B cell (primary cell): ENCODE data around the gene ADAM30. TPM values are rescaled to one million over a fixed set of nuclear protein-coding genes. Genes with fewer than 3 reads are reported as not detected.

Experiments used
- ATAC-seq: fragments of 200-7000 bp; cut with Tn5 transposase; one replicate; pipeline ENCODE4 v1.10.0; 2021; ENCODE audit warnings: low read depth, mild to moderate bottlenecking, moderate number of reproducible peaks, moderate library complexity
- CTCF ChIA-PET: fragments of 350-600 bp; sonication (Branson Sonifier 250); formaldehyde crosslinking; loops from one replicate; lab custom pipeline; 2021; ENCODE audit warnings: antibody characterized with exemption, inconsistent platforms; lab: Charles Lee
- POLR2A ChIA-PET: fragments of 350-600 bp; sonication (Branson Sonifier 250); formaldehyde crosslinking; loops from one replicate; lab custom pipeline; 2021; ENCODE audit warnings: antibody characterized with exemption; lab: Charles Lee
- DNase-seq: peaks from one replicate; pipeline ENCODE4 v3.0.0; 2013
- H2AFZ ChIP-seq: 2 replicates; pipeline ENCODE4 v1.6.1; 2012; ENCODE audit warnings: mild to moderate bottlenecking, low read depth, low read length; ENCODE audit not compliant: insufficient read depth, poor library complexity, severe bottlenecking
- H3K27ac ChIP-seq, 2 donors: 1 replicate in 1 of 2; 2 replicates in 1 of 2; pipeline ENCODE4 v1.5.1; 2012 to 2013; ENCODE audit warnings: low read length in 2 of 2, mild to moderate bottlenecking in 2 of 2, moderate library complexity in 1 of 2
- H3K27me3 ChIP-seq, 4 experiments: fragments of 200-600 bp in 1 of 4; sonication (generic) in 1 of 4; replicated peaks in 1 of 4; 1 replicate in 2 of 4; 2 replicates in 2 of 4; pipeline versions ENCODE4 v1.6.1 to v1.7.0; 2013 to 2016; ENCODE audit warnings: low read length in 3 of 4, mild to moderate bottlenecking in 2 of 4, mixed read lengths in 1 of 4, moderate library complexity in 1 of 4; ENCODE audit not compliant: insufficient read depth in 4 of 4, control insufficient read depth in 3 of 4; ENCODE audit errors: control extremely low read depth in 1 of 4
- H3K36me3 ChIP-seq, 2 experiments: replicated peaks in 1 of 2; 1 replicate in 1 of 2; 2 replicates in 1 of 2; pipeline versions ENCODE4 v1.6.1 to v1.7.1; 2013; ENCODE audit warnings: low read length in 1 of 2; ENCODE audit not compliant: insufficient read depth in 2 of 2, control insufficient read depth in 1 of 2; ENCODE audit errors: control extremely low read depth in 1 of 2, extremely low read depth in 1 of 2
- H3K4me1 ChIP-seq, 2 donors: fragments of 200-600 bp in 1 of 2; sonication (generic) in 1 of 2; 1 replicate in 1 of 2; 2 replicates in 1 of 2; pipeline versions ENCODE4 v1.5.1 to v1.6.1; 2013 to 2017; ENCODE audit warnings: low read length in 2 of 2; ENCODE audit not compliant: control insufficient read depth in 2 of 2, insufficient read depth in 2 of 2
- H3K4me2 ChIP-seq: replicated peaks from 2 replicates; pipeline ENCODE3; 2012; ENCODE audit warnings: mild to moderate bottlenecking, low read depth, low read length; ENCODE audit not compliant: poor library complexity, severe bottlenecking
- H3K4me3 ChIP-seq, 5 experiments: fragments of 200-600 bp in 1 of 5; sonication (generic) in 1 of 5; 1 replicate in 3 of 5; 2 replicates in 2 of 5; pipeline versions ENCODE4 v1.5.1 to v1.7.0; 2011 to 2016; ENCODE audit warnings: low read length in 4 of 5, mild to moderate bottlenecking in 4 of 5, low read depth in 2 of 5, control low read depth in 1 of 5, moderate library complexity in 1 of 5; ENCODE audit not compliant: insufficient read depth in 1 of 5; ENCODE audit errors: control extremely low read depth in 1 of 5, extremely low read depth in 1 of 5
- H3K79me2 ChIP-seq: fragments of 200-600 bp; sonication (generic); one replicate; pipeline ENCODE4 v1.6.0; 2016; ENCODE audit warnings: low read length; ENCODE audit not compliant: control insufficient read depth, insufficient read depth
- H3K9ac ChIP-seq: fragments of 200-600 bp; sonication (generic); 2 replicates; pipeline ENCODE4 v1.6.1; 2017; ENCODE audit warnings: mild to moderate bottlenecking, low read length, moderate library complexity
- H3K9me3 ChIP-seq, 3 donors: one replicate each; pipeline versions ENCODE4 v1.6.1 to v1.7.1; 2013; ENCODE audit warnings: low read length in 2 of 3; ENCODE audit not compliant: control insufficient read depth in 2 of 3, insufficient read depth in 1 of 3; ENCODE audit errors: control extremely low read depth in 1 of 3
- H4K20me1 ChIP-seq: 2 replicates; pipeline ENCODE4 v1.6.0; 2012; ENCODE audit warnings: mild to moderate bottlenecking, low read length; ENCODE audit not compliant: insufficient read depth, control insufficient read depth, poor library complexity, severe bottlenecking
- H3K27ac Mint-ChIP-seq: one replicate; pipeline ENCODE4 v1.8.0; 2021; ENCODE audit warnings: mixed read lengths
- H3K27me3 Mint-ChIP-seq: one replicate; pipeline ENCODE4 v1.8.0; 2021; ENCODE audit warnings: mixed read lengths
- H3K4me1 Mint-ChIP-seq: one replicate; pipeline ENCODE4 v1.8.0; 2021; ENCODE audit warnings: mixed read lengths
- H3K4me3 Mint-ChIP-seq: one replicate; pipeline ENCODE4 v1.8.0; 2021; ENCODE audit warnings: mixed read lengths
- H3K9me3 Mint-ChIP-seq: one replicate; pipeline ENCODE4 v1.8.0; 2022; ENCODE audit warnings: mixed read lengths; ENCODE audit not compliant: insufficient read depth
- CTCF ChIP-seq: fragments of 200-600 bp; IDR thresholded peaks from one replicate; pipeline ENCODE4 v1.8.0; 2022; ENCODE audit warnings: antibody characterized with exemption, mild to moderate bottlenecking
- EZH2 ChIP-seq: IDR thresholded peaks from 2 replicates; pipeline ENCODE4 v1.6.1; 2012; ENCODE audit warnings: borderline replicate concordance, low read depth, mild to moderate bottlenecking, moderate library complexity, low read length; ENCODE audit not compliant: insufficient read depth, poor library complexity, severe bottlenecking
- WGBS: methylation state at CpG from one replicate; pipeline ENCODE4 v1.1.5; 2013; ENCODE audit warnings: missing lambda C conversion rate; ENCODE audit not compliant: insufficient coverage; 5-methylcytosine and 5-hydroxymethylcytosine counted together
- intact Hi-C: fragments of 100-400 bp; cut with micrococcal nuclease; formaldehyde crosslinking; loops from one replicate; pipeline ENCODE4 v1.10.0; 2022
- polyA plus RNA-seq: library from polyadenylated mRNA; depleted of rRNA; stranded (reverse); fragments of >200 nt; gene quantifications from 2 replicates; pipeline ENCODE4 v1.2.3, GENCODE V29; 2012
- total RNA-seq, 2 donors: library from RNA; stranded (reverse); fragments of 120-200 nt in 1 of 2; gene quantifications; 1 replicate in 1 of 2; 2 replicates in 1 of 2; pipeline versions ENCODE4 v1.2.3 to v1.2.4, GENCODE V29; 2013 to 2022

Gene ADAM30
- total and polyA plus RNA-seq, 2 donors (not counting 1 experiment from before 2014, with no cell fraction given): not detected

DNA sequence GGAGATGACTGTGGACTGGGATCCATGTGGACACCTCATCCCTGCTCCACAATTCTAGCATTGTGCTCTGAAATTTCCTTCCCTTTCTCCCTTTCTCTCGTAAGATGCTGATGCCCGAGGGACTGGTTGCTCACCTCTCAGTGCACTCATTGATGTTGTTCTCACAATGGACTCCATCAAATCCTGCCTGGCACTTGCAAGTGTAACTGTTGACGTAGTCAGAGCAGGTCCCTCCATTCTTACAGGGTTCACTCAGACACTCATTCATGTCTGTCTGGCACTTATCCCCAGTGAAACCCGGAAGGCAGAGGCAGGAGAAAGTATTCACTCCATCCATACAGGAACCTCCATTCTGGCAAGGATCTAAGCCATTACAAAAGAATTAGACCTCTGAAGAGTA lies 45.1 kb upstream of the ADAM30 start:
- Histone ChIP-seq H3K27ac (no peak overlapping the region), H3K4me2 (no peak overlapping the region), H3K4me3 (no peak overlapping the region), H3K9ac (no peak overlapping the region), H4K20me1 (no peaks in the 10 kb centered on the region), H2AFZ (no peak overlapping the region), H3K27me3 (no peaks in the 10 kb centered on the region), H3K79me2 (peaks cover 3% of the 10 kb centered on the region), H3K36me3 (peaks cover 43 to 73% of the 10 kb centered on the region in 2 experiments), H3K9me3 (peaks cover 0 to 1% (median 0%) of the 10 kb centered on the region in 3 donors), H3K4me1 (no peaks in the 10 kb centered on the region)
- no peak for DNase-seq
- H3K4me3 Mint-ChIP-seq: no peak overlapping the region
- POLR2A ChIA-PET: no interaction called here
- WGBS: 95% methylated on average over 4 of the region's 4 CpGs
- H3K27ac Mint-ChIP-seq: no peak overlapping the region
- H3K4me1 Mint-ChIP-seq: peaks cover 4% of the 10 kb centered on the region
- no peaks in the 10 kb centered on the region for H3K9me3 Mint-ChIP-seq
- no peaks in the 10 kb centered on the region for H3K27me3 Mint-ChIP-seq
- intact Hi-C loops: no loop called here
- ATAC-seq: no peak
- TF ChIP-seq EZH2: no peak
- CTCF ChIA-PET: interaction anchor here (1.1 to 1.2 kb wide), 2 partner anchors 9 to 27 kb away, joined by 4 to 5 read pairs; no protein-coding TSS in a partner anchor

- Mint-ChIP-seq H3K27ac (no peak overlapping the region), H3K4me3 (no peak overlapping the region), H3K27me3 (no peaks in the 10 kb centered on the region), H3K9me3 (no peaks in the 10 kb centered on the region), H3K4me1 (no peaks in the 10 kb centered on the region)
- Histone ChIP-seq H3K9ac (no peak overlapping the region), H3K9me3 (peaks cover 0 to 1% (median 0%) of the 10 kb centered on the region in 3 donors), H3K79me2 (peaks cover under 1% of the 10 kb centered on the region), H3K27me3 (no peaks in the 10 kb centered on the region), H2AFZ (no peak overlapping the region), H3K4me1 (no peaks in the 10 kb centered on the region), H3K36me3 (peaks cover 45 to 80% of the 10 kb centered on the region in 2 experiments), H3K27ac (no peak overlapping the region), H4K20me1 (no peaks in the 10 kb centered on the region), H3K4me3 (no peak overlapping the region), H3K4me2 (no peak overlapping the region)
- POLR2A ChIA-PET: no interaction called here
- CTCF ChIA-PET: interaction anchor here (1.1 to 1.2 kb wide), 2 partner anchors 10 to 27 kb away, joined by 4 to 5 read pairs; no protein-coding TSS in a partner anchor
- TF ChIP-seq CTCF (no peak), EZH2 (no peak)
- ATAC-seq (no peak), DNase-seq (no peak)
- intact Hi-C loops: no loop called here
These were observed 44.4 kb upstream of the ADAM30 start for GRCh38 chr1:119940697-119941096.
